ENCODE measurements around the gene MCAT. TPM values are rescaled to one million over a fixed set of nuclear protein-coding genes. Genes with fewer than 3 reads are reported as not detected.
A peak's percentile ranks its signal among the peaks of the same experiment; 100 is the strongest.

The MCAT gene, protein sequence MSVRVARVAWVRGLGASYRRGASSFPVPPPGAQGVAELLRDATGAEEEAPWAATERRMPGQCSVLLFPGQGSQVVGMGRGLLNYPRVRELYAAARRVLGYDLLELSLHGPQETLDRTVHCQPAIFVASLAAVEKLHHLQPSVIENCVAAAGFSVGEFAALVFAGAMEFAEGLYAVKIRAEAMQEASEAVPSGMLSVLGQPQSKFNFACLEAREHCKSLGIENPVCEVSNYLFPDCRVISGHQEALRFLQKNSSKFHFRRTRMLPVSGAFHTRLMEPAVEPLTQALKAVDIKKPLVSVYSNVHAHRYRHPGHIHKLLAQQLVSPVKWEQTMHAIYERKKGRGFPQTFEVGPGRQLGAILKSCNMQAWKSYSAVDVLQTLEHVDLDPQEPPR
- total RNA-seq = 16.5 and 16.6 TPM in 2 replicates
- long read RNA-seq, partial matches to known transcripts = 0 of 1 reads
- long read RNA-seq, other reads (novel, unspliced or antisense) = 1 of 1 reads

DNA sequence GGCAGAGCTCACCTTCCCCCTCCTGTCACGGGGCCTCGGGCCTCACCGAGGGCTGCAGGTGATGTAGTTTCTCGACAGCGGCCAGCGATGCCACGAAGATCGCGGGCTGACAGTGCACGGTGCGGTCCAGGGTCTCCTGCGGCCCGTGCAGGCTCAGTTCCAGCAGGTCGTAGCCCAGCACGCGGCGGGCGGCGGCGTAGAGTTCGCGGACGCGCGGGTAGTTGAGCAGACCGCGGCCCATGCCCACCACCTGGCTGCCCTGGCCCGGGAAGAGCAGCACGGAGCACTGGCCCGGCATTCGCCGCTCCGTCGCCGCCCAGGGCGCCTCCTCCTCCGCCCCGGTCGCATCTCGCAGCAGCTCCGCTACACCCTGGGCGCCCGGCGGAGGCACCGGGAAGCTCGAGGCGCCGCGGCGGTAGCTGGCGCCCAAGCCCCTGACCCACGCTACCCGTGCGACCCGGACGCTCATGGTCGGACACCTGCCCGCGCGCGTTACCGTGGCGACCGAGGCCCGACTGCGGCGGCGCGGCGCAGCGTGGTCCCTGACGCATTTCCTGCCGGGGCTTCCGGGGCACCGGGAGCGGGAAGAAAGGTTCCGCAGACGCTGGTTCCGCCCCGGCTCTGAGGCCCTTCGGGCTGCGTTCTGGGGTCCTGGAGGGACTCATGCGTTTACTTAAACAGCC, at the start of gene MCAT:
MCAT (minus strand) TSS at position 519 of the 683 bp plus-strand sequence; CDS start at position 469, 50 bp downstream.
- TF ChIP-seq, protein P1, sequence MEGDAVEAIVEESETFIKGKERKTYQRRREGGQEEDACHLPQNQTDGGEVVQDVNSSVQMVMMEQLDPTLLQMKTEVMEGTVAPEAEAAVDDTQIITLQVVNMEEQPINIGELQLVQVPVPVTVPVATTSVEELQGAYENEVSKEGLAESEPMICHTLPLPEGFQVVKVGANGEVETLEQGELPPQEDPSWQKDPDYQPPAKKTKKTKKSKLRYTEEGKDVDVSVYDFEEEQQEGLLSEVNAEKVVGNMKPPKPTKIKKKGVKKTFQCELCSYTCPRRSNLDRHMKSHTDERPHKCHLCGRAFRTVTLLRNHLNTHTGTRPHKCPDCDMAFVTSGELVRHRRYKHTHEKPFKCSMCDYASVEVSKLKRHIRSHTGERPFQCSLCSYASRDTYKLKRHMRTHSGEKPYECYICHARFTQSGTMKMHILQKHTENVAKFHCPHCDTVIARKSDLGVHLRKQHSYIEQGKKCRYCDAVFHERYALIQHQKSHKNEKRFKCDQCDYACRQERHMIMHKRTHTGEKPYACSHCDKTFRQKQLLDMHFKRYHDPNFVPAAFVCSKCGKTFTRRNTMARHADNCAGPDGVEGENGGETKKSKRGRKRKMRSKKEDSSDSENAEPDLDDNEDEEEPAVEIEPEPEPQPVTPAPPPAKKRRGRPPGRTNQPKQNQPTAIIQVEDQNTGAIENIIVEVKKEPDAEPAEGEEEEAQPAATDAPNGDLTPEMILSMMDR (IDR thresholded peaks at IDR 0.05) = no peak
- Mint-ChIP-seq H3K4me3 (ENCODE audit: unreplicated experiment) (peak within 1 kb of the TSS; percentile 80), H3K36me3 (ENCODE audit: unreplicated experiment) (peaks cover 15% of the 10 kb centered on the region), H3K27me3 (ENCODE audit: unreplicated experiment) (no peaks in the 10 kb centered on the region), H3K9me3 (ENCODE audit: unreplicated experiment) (no peaks in the 10 kb centered on the region), H3K4me1 (ENCODE audit: unreplicated experiment) (peaks cover 14% of the 10 kb centered on the region), H3K27ac (ENCODE audit: unreplicated experiment) (peak within 1 kb of the TSS; percentile 93)
- peak; percentile 93 for DNase-seq (ENCODE audit: extremely low spot score, unreplicated experiment)

DNA sequence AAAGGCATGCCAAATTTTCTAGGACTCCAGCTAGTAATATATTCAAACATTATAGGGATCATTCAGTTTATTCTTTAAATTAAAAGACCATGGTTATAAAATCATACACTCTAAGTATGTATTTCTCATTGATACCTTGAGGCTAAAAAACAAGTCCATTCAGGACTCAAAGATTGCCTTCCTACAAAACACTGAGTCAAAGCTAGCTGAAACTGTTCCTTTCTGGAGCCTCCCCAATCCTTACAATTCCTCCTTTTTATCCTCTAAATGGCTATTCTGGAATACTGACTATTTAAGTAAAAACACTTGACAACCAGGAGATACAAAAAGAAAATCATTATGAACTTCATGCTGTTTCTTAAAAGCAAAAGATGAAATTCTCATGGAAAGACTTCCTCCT, 48.6 kb upstream of the MCAT start:
- TF ChIP-seq, protein P1 (IDR thresholded peaks at IDR 0.05) = no peak
- Mint-ChIP-seq H3K27me3 (ENCODE audit: unreplicated experiment) (peaks cover 9% of the 10 kb centered on the region), H3K4me3 (ENCODE audit: unreplicated experiment) (no peak overlapping the region), H3K36me3 (ENCODE audit: unreplicated experiment) (no peaks in the 10 kb centered on the region), H3K4me1 (ENCODE audit: unreplicated experiment) (peaks cover 5% of the 10 kb centered on the region), H3K27ac (ENCODE audit: unreplicated experiment) (no peak overlapping the region), H3K9me3 (ENCODE audit: unreplicated experiment) (no peaks in the 10 kb centered on the region)
- no peak for DNase-seq (ENCODE audit: extremely low spot score, unreplicated experiment)

DNA sequence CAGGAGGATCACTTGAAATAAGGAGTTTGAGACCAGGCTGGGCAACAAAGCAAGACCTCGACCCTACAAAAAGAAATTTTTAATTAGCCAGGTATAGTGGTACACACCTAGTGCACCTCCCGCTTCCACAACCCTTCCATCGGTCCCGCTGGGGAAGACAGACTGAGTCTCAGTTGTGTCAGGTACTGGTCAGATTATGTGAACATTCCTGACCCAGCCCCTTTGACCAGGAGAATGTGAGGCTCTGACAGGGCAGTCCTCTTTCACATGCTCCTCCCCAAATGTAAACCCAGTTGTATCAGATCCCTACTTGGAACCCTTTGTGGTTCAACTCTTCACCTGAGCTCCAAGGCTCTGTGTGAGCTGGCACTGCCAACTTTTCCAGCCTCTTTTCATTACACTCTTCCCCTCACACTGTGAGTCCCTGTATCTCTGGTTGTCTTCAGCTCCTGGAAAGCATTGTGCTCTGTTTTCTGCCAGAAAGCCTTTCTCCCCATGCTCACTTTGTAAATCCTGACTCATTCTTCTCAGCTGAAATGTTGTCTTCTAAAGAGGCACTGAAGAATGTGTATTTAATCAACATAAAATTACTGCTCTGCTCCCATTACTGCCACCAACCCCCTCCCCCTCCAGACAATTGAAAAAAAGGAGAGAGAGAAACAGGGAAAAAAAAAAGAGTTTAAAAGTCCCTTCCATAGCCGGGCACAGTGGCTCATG, 45.8 kb upstream of the MCAT start:
- H3K4me1 Mint-ChIP-seq (ENCODE audit: unreplicated experiment) = peaks cover 20% of the 10 kb centered on the region
- H3K4me3 Mint-ChIP-seq (ENCODE audit: unreplicated experiment) = no peak overlapping the region
- H3K36me3 Mint-ChIP-seq (ENCODE audit: unreplicated experiment) = no peaks in the 10 kb centered on the region
- peaks cover 9% of the 10 kb centered on the region for H3K27me3 Mint-ChIP-seq (ENCODE audit: unreplicated experiment)
- H3K9me3 Mint-ChIP-seq (ENCODE audit: unreplicated experiment) = no peaks in the 10 kb centered on the region
- no peak for DNase-seq (ENCODE audit: extremely low spot score, unreplicated experiment)
- TF ChIP-seq, protein P1 (IDR thresholded peaks at IDR 0.05) = no peak
- H3K27ac Mint-ChIP-seq (ENCODE audit: unreplicated experiment) = peak overlapping the region; percentile 32

DNA sequence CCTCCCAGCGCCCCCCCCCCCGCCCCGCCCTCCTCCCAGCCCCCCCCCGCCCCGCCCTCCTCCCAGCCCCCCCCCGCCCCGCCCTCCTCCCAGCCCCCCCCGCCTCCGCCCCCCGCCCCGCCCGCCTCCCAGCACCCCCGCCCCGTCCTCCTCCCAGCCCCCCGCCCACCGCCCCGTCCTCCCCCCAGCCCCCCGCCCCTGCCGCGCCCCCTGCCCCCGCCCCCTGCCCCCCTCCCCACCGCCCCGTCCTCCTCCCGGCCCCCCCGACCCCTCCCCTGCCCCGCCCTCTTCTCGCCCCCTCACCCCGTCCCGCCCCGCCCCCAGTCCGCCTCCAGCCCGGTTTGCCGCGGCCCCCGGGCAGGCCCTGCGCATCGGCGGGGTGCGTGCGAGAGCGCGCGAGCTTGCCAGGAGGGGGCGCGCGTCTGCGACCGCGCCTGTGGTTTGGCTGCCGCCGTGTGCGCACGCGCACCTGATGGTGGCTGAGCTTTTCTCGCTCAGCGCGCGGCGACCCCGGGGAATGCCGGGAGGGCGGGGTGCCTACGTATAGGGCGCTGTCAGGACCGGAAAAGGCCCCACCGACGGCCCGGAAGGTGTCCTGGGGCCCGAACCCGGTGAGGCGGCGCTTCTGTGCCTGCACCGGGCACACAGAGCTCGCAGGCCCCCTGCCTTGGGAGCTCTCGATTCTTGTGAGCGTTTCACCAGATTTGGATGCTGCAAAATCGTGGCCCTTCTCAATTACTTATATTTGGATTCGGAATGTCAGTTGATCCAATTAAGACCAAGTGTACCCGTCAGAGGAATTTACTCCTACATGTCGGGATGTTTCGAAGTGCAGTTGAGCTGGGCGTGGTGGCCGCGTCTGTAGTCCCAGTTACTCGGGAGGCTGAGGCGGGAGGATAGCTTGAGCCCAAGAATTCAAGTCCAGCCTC, 44.2 kb upstream of the MCAT start:
- Mint-ChIP-seq H3K27me3 (ENCODE audit: unreplicated experiment) (peaks cover 9% of the 10 kb centered on the region), H3K36me3 (ENCODE audit: unreplicated experiment) (no peaks in the 10 kb centered on the region), H3K9me3 (ENCODE audit: unreplicated experiment) (no peaks in the 10 kb centered on the region), H3K4me1 (ENCODE audit: unreplicated experiment) (peaks cover 20% of the 10 kb centered on the region), H3K4me3 (ENCODE audit: unreplicated experiment) (peak overlapping the region; percentile 75), H3K27ac (ENCODE audit: unreplicated experiment) (peak overlapping the region; percentile 92)
- TF ChIP-seq, protein P1 (IDR thresholded peaks at IDR 0.05) = peak; percentile 77
- peak; percentile 99 for DNase-seq (ENCODE audit: extremely low spot score, unreplicated experiment)
